ENCODE measurements around the gene DHRS4.

Gene DHRS4

DNA sequence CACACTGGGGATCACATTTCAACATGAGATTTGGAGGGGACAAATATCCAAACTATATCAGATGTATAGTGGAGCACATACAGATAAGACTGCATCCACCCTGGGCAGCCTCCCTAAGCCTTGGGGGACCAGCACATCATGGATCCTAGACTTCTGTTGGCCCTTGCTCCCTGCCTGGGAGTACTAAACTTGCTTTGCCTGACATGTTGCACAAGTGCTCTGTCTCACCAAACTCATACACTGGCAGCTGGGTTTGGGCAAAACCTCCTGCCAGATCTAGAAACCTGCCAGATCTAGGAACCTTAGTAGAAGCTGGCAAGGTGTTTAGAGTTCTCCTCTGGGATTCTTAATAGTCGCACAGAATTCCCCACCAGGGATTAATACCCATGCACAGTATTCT lies 18.4 kb upstream of the DHRS4 start:
- Histone ChIP-seq H3K27me3 (replicated peaks; ENCODE audit: control insufficient read depth, insufficient read depth, low read length) (no peaks in the 10 kb centered on the region), H3K4me3 (replicated peaks; ENCODE audit: low read depth, low read length) (no peak overlapping the region), H3K36me3 (ENCODE audit: control insufficient read depth, insufficient read depth, low read length) (no peaks in the 10 kb centered on the region)
- DNase-seq (ENCODE audit: extremely low read depth, insufficient read length), result no peak
- TF ChIP-seq, protein P1, sequence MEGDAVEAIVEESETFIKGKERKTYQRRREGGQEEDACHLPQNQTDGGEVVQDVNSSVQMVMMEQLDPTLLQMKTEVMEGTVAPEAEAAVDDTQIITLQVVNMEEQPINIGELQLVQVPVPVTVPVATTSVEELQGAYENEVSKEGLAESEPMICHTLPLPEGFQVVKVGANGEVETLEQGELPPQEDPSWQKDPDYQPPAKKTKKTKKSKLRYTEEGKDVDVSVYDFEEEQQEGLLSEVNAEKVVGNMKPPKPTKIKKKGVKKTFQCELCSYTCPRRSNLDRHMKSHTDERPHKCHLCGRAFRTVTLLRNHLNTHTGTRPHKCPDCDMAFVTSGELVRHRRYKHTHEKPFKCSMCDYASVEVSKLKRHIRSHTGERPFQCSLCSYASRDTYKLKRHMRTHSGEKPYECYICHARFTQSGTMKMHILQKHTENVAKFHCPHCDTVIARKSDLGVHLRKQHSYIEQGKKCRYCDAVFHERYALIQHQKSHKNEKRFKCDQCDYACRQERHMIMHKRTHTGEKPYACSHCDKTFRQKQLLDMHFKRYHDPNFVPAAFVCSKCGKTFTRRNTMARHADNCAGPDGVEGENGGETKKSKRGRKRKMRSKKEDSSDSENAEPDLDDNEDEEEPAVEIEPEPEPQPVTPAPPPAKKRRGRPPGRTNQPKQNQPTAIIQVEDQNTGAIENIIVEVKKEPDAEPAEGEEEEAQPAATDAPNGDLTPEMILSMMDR (IDR thresholded peaks at IDR 0.05; ENCODE audit: insufficient read depth, low read length, poor library complexity, severe bottlenecking), result no peak

DNA sequence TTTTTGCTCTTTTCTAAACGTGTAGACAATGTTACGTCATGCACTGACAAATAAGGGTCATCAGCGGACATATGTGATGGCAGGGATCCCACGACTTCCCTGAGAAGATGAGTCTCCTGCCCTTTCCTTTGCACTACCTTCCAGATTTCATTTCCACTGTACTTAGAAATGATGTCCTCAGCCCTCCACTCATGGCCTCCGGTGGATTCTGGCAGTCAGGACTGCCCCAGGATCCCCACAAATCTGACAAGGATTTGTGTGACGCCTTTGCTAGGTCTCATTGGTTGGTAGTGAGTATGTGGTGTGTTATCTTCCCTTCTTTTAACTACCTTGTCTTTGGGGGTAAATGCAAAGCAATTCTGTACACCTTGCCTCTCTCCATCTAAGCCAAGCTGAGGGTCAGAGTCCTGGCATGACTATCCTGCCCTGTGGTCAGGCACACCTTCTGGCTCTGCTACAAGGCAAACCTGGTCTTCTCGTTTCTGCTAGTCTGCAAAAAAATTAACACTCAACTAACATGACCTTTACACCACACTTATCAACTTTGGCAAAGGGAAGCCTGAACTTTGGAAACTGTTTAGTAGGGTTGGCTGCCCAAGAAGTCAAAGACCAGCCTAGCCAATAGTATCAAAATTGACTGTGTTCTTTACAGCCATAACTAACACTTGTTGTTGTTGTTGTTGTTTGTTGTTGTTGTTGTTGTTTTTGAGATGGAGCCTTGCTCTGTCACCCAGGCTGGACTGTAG lies 17.3 kb upstream of the DHRS4 start:
- no peak for DNase-seq (ENCODE audit: extremely low read depth, insufficient read length)
- Histone ChIP-seq H3K27me3 (replicated peaks; ENCODE audit: control insufficient read depth, insufficient read depth, low read length) (no peaks in the 10 kb centered on the region), H3K36me3 (ENCODE audit: control insufficient read depth, insufficient read depth, low read length) (no peaks in the 10 kb centered on the region), H3K4me3 (replicated peaks; ENCODE audit: low read depth, low read length) (no peak overlapping the region)
- TF ChIP-seq, protein P1 (IDR thresholded peaks at IDR 0.05; ENCODE audit: insufficient read depth, low read length, poor library complexity, severe bottlenecking), result no peak

DNA sequence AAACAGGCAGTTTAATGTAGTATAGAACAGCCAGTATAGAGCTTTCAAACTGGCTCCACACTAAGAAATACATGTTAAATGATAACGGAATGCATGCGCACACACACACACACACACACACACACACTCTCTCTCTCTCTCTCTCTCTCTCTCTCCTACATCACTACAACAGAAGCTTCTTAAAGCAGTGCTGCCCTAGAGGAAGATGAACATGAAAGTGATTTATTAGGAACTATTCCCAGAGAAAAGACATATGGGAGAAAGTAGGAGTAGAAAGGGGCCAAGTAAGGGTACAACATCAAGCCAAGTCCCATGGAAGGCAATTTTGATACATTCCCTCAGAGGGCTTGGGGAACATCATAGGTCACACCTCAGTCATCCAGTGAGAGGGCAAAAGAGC lies 16.4 kb upstream of the DHRS4 start:
- TF ChIP-seq, protein P1 (IDR thresholded peaks at IDR 0.05; ENCODE audit: insufficient read depth, low read length, poor library complexity, severe bottlenecking), result no peak
- no peak for DNase-seq (ENCODE audit: extremely low read depth, insufficient read length)
- Histone ChIP-seq H3K4me3 (replicated peaks; ENCODE audit: low read depth, low read length) (no peak overlapping the region), H3K27me3 (replicated peaks; ENCODE audit: control insufficient read depth, insufficient read depth, low read length) (no peaks in the 10 kb centered on the region), H3K36me3 (ENCODE audit: control insufficient read depth, insufficient read depth, low read length) (no peaks in the 10 kb centered on the region)

DNA sequence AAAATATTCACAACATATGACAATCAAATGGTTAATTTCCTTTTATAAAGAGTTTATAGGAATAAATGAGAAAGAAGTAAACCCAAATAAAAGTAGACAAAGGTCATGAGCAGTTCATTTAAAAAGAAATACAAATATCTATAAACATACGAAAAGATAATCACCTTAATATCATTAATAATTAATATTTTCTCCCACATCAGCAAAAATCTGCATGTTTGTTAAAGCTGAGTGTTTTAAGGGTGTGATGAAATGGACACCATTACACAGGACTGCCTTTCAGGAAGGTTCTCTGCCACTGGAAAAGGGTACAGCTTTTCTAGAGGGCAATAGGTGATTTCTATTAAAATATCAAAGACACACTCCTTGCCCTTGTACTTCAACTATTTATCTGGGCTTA lies 14.7 kb upstream of the DHRS4 start:
- DNase-seq (ENCODE audit: extremely low read depth, insufficient read length), result no peak
- Histone ChIP-seq H3K27me3 (replicated peaks; ENCODE audit: control insufficient read depth, insufficient read depth, low read length) (no peaks in the 10 kb centered on the region), H3K4me3 (replicated peaks; ENCODE audit: low read depth, low read length) (no peak overlapping the region), H3K36me3 (ENCODE audit: control insufficient read depth, insufficient read depth, low read length) (no peaks in the 10 kb centered on the region)
- TF ChIP-seq, protein P1 (IDR thresholded peaks at IDR 0.05; ENCODE audit: insufficient read depth, low read length, poor library complexity, severe bottlenecking), result no peak

DNA sequence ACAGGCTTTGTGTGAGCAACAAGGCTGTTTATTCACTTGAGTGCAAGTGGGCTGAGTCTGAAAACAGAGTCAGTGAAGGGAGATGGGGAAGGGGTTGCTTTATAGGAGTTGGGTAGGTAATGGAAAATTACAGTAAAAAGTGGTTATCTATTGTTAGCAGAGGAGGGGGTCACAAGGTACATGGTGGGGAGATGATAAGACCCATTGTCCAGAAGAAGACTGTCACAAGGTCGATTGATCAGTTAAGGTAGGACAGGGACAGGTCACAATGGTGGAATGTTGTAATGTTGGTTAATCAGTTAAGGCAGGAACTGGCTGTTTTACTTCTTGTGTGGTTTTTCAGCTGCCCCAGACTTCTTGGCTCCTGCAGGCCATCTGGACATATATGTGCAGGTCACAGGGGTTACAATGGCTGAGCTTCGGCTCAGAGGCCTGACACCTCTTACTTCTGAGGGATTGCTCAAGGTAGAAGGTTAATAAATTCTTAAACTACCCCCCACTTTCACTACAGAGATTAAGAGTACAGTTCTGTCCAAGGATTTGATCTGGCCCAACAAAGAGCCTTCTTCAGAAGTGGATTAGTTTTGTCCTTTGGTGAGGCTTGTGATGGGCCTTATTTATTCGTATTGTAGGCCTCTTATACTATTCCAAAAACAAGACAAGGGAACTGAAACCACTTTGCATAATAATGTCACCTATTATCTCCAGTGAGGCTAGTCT lies 13.8 kb upstream of the DHRS4 start:
- no peak for DNase-seq (ENCODE audit: extremely low read depth, insufficient read length)
- no peaks in the 10 kb centered on the region for H3K36me3 ChIP-seq (ENCODE audit: control insufficient read depth, insufficient read depth, low read length)

More for the DNA sequence above, 13.8 kb upstream of the DHRS4 start:
- H3K27me3 ChIP-seq (replicated peaks; ENCODE audit: control insufficient read depth, insufficient read depth, low read length), result no peaks in the 10 kb centered on the region
- no peak overlapping the region for H3K4me3 ChIP-seq (replicated peaks; ENCODE audit: low read depth, low read length)
- TF ChIP-seq, protein P1 (IDR thresholded peaks at IDR 0.05; ENCODE audit: insufficient read depth, low read length, poor library complexity, severe bottlenecking), result no peak

All from GM06990 (cell line).